NCI-H1048 (cell line): ENCODE measurements around the gene RAB1A.
A peak's percentile ranks its signal among the peaks of the same experiment; 100 is the strongest.

Source experiments
- DNase-seq: peaks from one replicate; lab custom pipeline; 2025; lab: John Stamatoyannopoulos, UW

Gene RAB1A

DNA sequence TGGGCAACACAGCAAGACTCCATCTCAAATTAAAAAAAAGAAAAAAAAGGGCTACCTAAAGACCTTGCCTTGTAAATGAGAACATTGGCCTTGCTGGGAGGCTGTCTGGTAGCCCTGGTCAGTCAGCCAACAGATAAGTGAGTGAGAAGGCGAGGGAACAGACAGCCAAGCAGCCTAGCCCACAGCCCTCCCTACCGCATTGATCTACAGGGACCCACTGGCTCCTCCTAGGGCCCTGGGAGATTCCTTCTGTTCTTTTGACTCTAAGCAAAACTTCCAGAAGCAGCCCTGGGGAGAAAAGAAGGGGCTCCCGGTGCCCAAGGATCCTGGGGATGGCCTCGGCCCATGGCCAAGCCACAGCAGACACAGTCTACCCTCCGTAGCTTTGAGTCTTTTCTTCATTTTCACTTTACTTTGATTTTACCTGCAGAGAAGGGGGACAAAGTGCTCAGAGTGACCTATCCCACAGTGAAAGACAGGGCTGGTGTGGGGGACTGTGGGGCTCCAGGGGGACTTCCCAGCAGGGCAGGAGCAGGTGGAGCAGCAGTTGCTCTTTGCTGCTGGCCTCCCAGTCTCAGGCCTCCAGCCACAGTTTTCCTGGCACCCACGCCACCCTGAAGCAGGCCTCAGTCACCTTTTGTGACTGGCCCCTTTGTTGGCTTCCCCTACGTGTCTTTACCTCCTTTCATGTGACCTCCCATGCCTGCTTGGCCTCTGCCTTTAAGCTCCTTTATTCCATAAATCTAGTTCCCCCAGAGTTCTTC, 68.6 kb downstream of the RAB1A start:
- no peak for DNase-seq

DNA sequence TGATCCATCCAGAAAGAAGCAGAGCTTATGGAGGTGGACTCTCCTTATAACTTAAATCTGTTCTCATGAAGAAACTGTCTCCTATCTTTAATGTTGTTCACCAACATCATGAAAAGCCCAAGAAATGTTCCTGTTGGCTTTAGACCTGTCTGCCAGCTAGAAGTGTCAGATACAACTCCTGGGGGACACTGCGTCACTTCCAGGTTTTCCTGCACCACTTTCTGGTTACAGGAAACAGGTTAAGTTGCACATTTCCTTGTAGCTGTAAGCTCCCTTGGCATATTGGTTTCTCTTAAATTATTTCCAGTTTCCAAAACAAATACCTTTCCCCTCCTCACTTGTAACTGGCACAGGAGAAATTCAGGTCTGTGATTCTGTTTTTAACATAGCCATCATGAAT, 70.8 kb downstream of the RAB1A start:
- DNase-seq, result no peak

DNA sequence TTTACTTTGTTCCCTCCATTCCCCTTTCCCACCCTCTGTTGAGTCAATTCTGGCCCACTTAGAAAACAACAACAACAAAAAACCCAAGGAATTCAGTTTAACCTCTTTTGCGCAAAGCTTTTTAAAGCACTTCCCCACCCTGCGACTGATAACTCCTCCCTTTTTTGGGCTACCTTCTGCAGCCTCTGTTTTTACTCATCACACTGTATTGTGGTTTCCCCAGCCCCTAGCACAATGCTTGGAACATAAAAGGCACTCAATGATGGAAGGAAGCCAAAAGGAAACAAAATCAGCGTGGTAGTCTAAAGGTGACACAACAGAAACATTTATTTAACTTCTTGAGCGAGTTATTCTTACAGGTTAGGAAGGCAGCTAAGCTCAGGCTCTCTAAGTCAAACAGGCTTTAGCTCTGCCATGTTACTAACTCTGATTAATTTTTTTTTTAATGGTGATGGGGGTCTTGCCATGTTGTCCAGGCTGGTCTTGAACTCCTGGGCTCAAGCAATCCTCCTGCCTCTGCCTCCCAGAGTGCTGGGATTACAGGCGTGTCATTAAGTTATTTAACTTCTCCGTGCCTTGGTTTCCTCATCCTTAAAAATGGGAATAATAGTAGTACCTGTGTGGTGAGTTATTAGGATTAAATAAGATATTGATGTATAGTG, 72.4 kb downstream of the RAB1A start:
- DNase-seq, result no peak

DNA sequence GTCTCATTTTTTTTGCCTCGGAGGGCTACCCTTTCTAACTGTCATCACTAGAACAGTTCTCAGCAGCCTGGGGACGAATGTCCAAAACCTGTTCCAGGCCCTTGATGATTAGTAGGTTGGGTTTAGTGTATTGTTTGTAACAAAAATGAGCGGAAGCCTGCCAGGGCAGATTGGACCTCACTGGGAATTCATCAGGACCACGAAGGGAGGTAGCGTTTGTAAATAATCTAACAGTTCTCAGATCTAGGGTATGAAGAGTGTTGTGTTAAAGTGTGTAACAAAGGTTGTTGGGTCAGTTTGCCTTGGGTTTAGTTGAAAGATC, 72.9 kb downstream of the RAB1A start:
- no peak for DNase-seq

DNA sequence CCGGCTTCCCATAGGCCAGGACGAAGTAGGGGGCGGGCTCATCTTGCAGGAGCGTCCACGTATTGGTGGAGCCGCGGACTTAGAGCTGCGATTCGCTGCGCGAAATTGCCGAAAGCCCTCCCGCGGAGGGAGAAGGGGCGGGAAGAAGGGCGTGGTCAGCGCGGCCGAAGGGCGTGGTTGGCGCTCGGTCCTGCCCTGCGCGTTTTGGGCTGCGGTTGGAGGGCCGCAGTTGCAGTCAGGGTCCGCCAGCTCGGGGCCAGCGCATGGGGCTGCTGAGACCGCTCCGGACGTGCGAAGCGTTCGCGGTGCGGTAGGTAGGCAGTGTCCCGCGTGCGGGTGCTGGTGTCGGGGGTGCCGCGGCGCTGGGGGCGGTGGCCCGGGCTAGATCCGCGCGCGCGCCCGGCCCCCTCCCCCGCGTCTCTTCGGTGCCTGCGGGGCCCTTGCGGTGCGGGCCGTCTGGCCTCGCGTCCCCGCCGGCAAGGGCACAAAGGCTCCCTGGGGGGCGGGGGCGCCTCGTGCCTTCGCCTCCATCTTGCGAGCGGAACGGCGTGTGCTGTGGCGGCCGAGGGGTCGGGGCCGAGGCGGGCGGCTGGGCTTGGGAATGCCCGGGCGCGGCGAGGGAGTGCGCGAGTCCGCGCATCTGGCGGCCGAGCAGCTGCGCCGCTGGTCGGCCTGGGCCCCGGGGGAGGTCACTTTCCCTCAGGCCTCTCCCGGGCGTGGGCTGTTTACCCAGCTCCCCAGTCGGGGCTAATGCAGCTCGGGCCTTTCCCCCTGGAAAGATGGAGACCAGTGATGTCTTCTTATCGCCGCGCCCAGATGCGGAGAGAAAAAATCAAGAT, 73.5 kb downstream of the RAB1A start, which contains the start of gene CEP68:
Gene CEP68, plus strand, starts transcription at position 202 of the 839 bp plus-strand sequence. CDS start 13,029 bp downstream, outside the sequence.
- DNase-seq, result peak; percentile 93

DNA sequence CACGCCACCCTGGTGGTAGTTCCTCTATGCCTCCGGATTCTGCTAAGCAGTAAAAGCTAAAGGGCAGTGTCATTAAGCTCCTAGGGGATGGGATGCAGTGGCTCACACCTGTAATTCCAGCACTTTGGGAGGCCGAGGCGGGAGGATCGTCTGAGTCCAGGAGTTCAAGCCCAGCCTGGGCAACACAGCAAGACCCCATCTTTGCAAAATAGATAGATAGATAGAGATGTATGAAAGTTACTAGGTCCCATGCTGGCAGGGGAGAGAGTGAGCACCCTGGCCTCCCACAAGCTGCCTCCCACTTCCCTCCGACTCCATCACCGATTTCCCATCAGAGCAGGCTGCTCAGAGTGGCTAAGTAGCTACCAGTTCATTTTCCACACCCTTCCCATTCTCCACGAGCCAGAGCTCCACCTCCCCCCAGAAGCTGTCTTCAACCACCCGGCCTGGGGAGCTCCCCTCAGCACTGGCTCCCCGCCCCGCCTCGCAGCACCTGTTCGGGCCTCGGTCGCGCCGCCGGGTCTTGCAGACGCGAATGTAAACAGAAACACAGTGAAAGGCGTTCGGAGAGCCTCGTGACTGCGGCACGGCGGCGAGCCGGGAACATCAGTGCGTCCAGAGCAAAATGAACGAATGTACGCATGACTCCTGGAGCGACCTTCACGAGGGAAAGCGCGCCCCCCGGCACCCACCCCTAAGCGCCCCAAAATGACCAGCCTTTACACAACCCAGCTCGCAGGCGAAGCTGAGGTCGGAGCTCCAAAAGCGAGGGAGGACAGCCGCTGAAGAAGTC, 74.3 kb downstream of the RAB1A start:
- DNase-seq, result no peak

DNA sequence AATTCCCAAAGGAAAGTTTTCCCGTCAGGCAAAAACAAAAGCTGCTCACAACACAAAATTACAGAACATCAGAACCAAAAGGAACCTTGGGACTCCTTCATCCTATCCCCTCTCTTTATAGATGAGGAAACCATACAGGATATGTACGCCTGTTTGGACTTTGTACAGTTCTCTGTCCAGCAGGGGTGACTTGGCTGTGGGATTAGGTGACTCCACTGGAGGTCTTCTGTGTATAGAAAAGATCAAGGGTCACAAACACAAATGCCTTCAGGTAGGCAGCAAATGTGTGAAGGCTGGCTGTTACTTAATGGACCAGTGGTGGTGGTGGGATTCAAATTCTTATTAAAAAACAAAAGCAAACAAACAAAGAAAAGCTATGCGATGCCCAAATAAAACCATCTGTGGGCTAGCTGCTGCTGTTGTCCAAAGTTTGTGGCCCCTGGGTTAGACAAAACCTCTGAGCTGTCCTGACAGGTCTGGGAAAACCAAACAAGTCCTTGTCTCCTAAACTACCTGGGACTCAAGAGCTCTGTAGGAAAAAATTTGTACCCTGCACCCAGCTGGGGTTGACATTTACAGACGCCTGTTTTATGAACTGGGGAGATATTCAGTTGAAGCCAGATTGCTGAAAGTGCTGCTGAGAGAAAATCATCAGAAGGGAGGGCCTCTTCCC, 75.0 kb downstream of the RAB1A start:
- no peak for DNase-seq

DNA sequence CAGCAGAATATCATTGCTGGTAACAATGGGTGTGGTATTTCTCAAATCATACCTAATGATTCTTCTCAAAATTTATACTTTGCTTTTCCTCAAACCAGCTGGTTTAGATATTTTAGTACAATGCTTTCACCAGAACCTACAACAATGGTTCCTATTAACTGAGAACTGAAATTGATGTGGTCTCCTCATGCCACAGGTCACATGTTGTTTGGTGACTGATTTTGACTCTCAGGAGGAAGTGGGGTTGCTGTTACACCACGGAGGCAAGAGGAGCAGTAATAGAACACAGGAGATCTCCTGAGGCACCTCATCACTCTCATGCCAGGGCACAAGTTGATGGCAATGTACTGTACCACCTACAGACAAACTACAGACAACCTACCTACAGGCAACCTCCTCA, 76.7 kb downstream of the RAB1A start:
- no peak for DNase-seq

DNA sequence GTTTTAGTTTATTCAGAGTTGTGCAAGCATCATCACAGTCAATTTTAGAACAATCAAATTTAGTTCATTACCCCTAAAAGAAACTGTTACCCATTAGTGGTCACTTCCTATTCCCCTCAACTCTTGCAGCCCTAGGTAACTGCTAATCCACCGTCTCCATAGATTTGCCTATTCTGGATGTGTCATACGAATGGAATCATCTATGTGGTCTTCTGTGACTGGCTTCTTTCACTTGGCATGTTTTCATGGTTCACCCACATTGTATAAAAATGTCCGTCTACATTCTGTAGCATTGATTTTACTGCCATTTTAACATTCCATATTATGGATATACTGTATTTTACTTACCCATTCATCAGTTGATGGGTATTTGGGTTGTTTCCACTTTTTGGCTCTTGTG, 79.0 kb downstream of the RAB1A start:
- DNase-seq, result no peak

DNA sequence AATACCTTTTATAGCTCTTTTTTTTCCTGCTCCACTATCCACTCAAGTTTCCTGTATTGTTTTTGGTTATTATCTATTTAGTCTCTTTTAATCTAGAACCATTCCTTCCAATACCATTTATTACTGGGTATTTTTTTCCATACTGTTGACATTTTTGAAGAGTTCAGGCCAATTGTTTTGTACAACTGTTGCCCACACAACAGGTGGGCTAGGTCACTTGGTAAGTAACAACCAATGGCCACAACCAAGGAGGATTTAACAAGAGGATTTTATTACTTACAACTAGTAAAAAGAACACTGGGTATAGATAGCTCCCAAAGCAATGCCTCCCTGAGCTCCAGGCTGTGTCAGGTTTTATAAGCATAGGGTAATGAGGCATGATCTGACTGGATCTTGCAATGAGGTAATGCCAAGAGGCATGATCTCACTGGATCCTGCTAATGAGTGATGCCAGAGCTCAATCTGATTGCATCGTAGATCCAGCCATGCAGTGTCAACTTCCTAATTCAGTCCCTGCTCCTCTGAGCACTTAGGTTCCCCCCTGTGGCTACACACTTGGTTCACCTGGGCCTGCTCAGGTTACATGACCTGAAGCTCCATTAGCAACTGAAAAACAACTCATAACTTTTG, 80.8 kb downstream of the RAB1A start:
- no peak for DNase-seq

DNA sequence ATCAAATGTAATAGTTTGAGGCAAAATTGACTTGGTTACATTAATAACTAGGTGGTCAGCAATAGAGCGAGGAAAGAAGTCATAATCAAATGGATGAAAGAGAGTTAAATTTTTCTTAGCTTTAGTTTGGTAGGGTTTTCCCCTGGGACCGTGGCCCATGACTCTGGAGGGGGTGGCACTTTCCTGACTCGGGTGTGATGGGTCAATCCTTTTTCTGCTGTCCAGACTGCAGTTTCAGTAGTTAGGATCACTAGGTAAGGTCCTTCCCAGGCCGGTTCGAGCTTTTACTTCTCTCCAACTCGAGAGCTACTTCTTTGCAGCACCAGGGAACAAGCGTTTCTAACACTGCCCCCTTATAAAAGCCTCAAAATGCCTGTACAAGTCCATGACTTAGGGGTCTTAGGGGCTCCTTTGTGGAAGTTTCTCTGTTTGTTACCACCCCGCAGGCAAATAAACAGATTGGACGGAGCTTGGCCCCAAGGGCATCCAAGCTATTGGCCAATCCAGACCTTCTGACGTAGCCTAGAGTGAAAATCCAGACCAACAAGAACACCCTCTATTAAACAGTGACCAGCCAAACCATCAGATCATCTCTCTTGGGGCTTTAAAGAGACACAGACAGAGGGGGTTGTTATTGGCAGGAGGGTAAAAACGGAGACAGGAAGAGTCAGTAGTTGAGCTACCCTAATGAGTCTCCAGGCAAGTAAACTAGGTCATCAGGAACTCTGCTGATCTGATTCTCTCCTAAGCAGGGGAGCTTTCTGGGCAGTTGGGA, 83.1 kb downstream of the RAB1A start:
- DNase-seq, result no peak

DNA sequence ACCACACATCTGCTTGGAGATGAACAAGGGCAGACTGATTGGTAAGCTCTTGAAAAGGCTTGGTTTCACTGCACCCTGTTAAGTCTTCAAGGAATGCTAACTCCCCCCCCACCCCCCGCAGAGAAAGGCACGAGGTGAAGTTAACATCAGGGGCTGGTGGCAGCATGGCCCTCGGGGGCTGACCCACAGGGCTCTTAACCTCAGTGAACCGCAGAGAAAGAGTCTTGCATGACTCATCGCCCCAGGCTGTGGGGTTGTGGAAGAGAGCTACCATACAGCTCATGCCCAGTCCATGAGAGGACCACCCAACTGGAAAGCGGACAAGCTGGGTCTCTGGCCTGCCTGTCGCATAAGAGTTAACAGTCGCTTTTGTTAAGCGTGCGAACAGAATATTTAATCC, 84.3 kb downstream of the RAB1A start:
- no peak for DNase-seq

DNA sequence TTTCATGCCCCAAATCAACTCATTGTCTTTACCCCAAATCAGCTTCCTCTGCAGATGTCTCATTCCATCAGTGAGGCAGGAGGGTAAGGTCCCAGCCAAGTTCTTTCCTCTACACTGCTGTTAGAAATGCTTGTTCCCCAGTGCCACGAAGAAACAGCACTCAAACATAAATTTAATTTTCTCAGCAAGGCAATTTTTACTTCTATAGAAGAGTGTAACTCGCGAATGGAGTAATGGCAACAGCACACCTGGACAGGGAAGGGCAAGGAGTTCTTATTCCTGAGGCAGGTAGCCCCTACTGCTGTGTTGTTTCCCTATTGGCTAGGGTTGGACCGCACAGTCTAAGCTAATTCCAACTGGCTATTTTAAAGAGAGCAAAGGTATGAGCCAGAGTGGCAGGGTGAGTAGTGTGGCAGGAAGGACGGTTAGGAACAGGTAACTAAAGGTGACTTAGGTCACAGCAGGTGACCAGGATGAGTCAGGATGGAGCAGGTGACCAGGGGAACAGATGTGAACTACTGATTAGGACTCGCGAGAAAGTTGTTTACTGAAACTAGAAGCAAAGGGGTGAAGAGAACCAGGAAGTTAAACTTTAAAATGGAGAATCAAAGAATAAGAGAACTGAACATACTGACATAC, 85.7 kb downstream of the RAB1A start:
- DNase-seq, result no peak

DNA sequence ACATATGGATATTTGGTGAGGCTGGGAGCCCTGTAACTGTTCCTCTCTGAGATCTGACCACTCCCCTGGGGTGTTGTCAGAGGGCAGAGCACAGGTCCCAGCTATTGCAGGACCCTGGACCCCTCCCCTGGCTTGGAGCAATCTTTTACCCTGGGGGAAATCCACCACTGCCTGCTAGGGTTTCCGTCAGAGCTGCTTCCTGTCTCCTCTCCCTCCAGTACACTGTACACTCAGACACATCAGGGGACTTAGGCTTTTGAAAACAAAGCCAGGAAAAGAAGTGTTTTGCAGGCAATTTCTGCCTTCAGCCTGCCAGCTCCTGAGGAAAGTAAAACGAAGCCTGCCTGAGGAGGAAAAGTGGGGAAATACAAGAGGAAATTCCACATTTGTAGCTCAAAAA, 86.9 kb downstream of the RAB1A start:
- no peak for DNase-seq

DNA sequence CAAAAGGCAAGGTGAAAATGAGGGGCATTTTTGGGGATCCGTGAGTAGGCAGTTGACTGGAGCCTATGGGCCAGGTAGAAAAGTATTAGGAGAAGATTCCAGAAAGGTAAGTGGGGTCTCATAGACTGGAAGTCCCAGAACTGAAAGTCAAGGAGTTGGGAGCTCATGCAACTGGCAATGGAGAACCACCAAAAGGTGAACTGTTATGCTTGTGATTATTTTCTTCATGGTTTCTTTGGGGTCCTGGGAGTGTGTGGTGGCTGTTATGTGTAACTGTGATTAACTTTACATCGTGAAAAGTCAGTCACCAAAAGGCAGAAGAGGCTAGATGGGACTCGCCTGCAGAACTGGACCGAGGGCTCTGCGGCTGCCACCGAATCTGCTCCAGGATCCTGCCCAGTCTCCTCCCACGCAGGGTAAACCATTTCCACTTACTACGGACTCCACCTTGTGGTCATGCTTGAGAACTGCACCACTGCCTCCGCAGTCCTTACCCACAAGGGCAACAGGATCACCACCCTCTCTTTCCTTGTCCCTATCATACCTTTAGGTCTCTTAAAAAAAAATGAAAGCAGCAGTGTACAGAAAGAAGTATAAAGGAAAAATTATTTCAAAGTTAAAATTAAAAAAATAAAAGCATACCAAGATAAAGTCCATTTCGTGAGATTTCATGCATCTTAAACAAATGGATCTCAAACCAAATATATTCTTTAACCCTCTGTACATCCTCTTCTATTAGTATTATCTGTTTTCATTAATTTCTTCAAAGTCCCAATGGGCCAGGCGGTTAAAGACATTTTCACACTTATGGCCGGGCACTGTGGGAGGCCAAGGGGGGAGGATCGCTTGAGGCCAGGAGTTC, 89.3 kb downstream of the RAB1A start:
- peak; percentile 55 for DNase-seq

DNA sequence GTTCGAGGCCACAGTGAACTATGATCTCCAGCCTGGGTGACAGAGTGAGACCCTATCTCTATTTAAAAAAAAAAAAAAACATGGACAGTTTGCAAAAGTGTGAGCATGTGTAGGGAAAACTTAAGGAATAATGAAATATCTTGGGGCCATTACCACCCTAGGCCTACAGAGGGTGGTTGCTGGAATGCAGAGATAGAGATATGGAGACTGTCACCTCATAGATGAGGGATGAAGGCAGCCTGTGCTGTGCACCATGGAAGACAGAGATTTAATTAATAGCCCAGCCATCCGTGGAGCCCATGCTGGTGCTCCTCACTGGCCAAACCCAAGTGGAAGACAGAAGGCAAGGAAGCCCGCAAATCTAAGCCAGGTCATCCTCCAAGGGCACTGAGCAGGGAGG, 90.3 kb downstream of the RAB1A start:
- no peak for DNase-seq

DNA sequence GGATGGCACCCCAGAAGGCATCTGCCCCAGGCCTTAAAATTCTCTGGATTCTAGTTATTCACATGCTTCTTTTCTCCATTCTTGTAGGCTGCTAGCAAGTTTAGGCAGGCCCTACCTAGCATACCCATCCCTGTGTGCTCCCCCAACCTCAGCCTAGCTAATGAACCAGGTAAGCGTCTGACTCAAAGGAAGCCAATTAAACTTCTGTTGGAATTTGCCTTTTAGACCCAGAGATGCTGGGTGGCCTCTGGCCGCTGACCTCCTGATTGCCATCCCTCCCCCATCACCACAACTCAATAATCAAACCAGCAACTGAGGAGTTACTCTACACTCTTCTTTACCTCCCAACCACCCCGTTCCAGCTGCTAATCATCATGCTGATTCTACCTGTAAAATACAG, 92.7 kb downstream of the RAB1A start:
- DNase-seq, result no peak
